GM21423 (cell line): ENCODE results near the gene TMCO1.
"Not testable (repeated sequence)": the region's sequence is repeated elsewhere in the genome, so short reads cannot be mapped to it uniquely, and the experiment has no call there.

Experiments used
- ATAC-seq: cut with Tn5 transposase; IDR thresholded peaks from one replicate; pipeline ENCODE4 v1.9.1; 2021; ENCODE audit warnings: mild to moderate bottlenecking, moderate library complexity; ENCODE audit not compliant: unreplicated experiment

TMCO1 gene

DNA sequence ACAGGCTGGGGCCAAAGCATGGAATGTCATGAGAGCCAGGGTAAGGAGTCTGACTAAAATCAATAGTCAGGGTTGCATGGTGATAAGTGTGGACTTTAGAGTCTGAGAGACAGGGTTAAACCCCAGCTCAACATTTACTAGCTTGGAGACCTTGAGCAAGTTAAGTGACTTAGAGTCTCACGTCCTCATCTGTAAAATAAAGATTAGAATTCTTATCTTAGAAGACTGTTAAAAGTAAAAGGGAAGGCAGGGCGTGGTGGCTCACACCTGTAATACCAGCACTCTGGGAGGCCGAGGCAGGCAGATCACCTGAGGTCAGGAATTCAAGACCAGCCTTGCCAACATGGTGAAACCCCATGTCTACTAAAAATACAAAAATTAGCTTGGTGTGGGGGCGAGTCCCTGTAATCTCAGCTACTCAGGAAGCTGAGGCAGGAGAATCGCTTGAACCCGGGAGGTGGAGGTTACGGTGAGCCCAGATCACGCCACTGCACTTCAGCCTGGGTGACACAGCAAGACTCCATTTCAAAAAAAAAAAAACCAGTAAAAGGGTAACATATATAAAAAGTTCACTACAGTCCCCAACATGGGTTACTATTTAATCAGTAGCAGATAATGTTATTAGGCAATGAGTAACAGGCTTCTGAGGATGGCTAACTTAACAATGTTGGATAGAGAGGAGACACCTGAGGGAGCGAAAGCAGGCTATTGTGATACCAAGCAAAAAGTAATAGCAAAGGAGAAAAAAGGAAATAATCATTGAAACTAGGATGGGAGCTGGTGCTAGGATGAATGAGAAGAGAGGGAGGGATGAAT, 20.8 kb downstream of the TMCO1 start:
- no peak for ATAC-seq

GRCh38 chr1:165744913-165745312, 23.8 kb downstream of the TMCO1 start:
- ATAC-seq, result not testable (repeated sequence)

- ATAC-seq, result no peak
Measured at GRCh38 chr1:165742194-165742593, 26.5 kb downstream of the TMCO1 start.

DNA sequence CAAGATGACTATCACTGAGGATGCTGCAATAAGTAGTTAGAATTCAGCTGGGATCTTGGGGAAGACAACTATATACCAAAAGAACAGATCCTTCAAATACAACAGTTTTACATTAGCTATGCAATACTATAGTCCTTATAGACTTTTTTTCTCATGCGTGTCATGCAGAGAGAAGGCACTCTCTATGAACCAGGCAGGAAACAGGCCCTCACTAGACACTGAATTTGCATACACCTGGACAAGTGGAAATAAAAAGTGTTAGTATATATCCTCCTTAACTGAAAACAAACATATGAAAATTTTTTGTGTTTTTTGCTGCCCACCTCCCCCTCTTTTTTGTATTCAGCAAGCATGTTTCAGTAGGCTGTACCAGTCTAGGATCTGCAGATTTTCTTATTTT, 29.9 kb downstream of the TMCO1 start:
- ATAC-seq, result peak; percentile 98

DNA sequence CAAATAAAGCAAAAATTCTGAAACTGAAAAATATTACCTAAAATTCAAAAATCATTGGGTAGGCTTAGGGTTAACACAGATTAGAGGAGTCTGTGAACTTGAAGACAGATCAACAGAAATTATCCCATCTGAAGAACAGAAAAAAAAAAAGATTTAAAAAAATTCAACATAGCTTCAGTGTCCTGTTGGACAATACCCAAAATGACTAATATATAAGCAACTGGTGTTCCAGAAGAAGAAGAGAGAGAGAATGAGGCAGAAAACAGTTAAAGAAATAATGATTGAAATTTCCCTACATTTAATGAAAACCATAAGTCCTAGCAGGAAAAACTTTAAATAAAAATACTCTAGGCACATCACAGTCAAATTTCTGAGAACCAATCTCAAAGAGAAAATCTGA, 31.5 kb downstream of the TMCO1 start:
- ATAC-seq, result no peak

GRCh38 chr1:165734906-165735305, 33.8 kb downstream of the TMCO1 start:
- ATAC-seq, result no peak

GRCh38 chr1:165726841-165727240, 41.8 kb downstream of the TMCO1 start:
- no peak for ATAC-seq

DNA sequence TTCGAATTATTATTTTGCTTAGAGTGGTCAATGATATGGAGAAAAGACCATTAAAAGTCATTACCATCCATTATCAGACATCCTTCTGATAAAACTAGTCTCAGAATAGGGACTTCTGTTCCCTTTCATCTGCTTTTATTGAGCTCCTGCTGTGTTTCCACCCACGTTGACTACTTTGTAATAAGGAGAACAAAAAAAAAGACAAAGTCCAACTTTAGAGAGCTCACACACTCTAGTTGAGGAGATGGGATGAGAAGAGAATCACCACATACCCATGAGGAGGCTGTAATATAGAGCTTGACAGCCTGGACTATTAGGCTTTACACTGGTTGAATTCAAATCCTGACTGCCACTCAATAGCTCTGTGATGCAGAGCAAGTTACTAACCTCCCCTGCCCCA, 42.5 kb downstream of the TMCO1 start:
- no peak for ATAC-seq

DNA sequence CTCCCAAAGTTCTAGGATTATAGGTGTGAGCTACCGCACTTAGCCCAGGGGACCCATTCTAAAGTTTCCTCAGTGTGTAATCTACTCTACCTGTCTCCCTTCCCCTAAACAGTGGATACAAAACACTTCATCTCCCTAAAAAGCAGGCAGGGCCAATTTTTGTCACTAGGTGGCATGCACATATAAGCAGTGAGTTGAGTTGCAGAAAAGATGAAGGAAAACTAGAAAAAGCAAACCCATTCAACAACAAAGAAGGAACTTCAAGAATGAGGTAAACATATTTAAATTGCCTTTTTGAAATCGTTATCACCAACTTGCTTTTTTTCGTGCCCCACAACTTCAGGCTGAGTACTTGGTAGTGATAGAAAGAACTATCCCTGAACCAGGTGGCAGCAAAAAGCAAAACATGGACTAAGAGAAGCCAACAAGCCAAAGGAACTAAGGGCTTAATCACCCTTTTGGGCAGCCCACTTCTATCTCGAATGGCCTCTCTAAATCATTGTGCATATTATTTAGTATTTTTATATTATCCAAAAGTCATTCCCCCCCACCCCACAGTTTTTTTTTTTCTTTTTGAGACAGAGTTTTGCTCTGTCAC, 50.7 kb downstream of the TMCO1 start:
- ATAC-seq, result no peak

GRCh38 chr1:165716265-165717051, 52.2 kb downstream of the TMCO1 start:
- not testable (repeated sequence) for ATAC-seq

GRCh38 chr1:165712764-165713163, 55.9 kb downstream of the TMCO1 start:
- ATAC-seq, result no peak

- no peak for ATAC-seq
Measured at GRCh38 chr1:165707984-165708706, 60.5 kb downstream of the TMCO1 start.

- no peak for ATAC-seq
Measured at GRCh38 chr1:165703648-165704047, 65.0 kb downstream of the TMCO1 start.

DNA sequence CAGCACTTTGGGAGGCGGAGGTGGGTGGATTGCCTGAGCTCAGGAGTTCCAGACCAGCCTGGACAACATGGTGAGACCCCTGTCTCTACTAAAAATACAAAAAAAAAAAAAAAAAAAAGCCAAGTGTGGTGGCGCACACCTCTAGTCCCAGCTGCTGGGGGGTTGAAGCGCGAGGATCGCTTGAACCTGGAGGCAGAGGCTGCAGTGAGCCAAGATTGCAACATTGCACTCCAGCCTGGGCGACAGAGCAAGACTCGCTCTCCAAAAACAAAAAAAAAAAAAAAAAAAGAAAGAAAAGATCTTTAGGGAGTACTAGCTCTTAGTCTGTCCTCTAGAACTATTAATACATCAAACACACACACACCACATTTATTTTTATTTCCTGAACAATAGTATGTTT, 66.7 kb downstream of the TMCO1 start:
- not testable (repeated sequence) for ATAC-seq

GRCh38 chr1:165699577-165699976, 69.1 kb downstream of the TMCO1 start:
- no peak for ATAC-seq

GRCh38 chr1:165698761-165699052, 70.0 kb downstream of the TMCO1 start:
- no peak for ATAC-seq

- peak; percentile 90 for ATAC-seq
Measured at GRCh38 chr1:165697881-165698760, 70.5 kb downstream of the TMCO1 start, which contains the start of gene ALDH9A1. TSS of gene ALDH9A1 (minus strand) at chr1:165698562. CDS start at chr1:165698558, 4 bp downstream.

GRCh38 chr1:165697491-165697880, 71.2 kb downstream of the TMCO1 start:
- ATAC-seq, result no peak

- no peak for ATAC-seq
Measured at GRCh38 chr1:165696625-165697100, 72.0 kb downstream of the TMCO1 start.

GRCh38 chr1:165695031-165695430, 73.6 kb downstream of the TMCO1 start:
- ATAC-seq, result no peak
